H4 (cell line): ENCODE results near the gene MEGF9. TPM values are rescaled to one million over a fixed set of nuclear protein-coding genes. Genes with fewer than 3 reads are reported as not detected.
"Not testable (repeated sequence)": the region's sequence is repeated elsewhere in the genome, so short reads cannot be mapped to it uniquely, and the experiment has no call there.

Experiments used
- DNase-seq: peaks from one replicate; pipeline ENCODE4 v3.0.0-alpha.2; 2015; ENCODE audit warnings: low spot score
- total RNA-seq: library from RNA; depleted of rRNA; stranded (reverse); fragments of >200 nt; shearing (Covaris generic); gene quantifications from 2 replicates; pipeline ENCODE4 v1.2.3, GENCODE V29; 2014

MEGF9 gene
- total RNA-seq, 1 experiment from 2014 or later: 10.1 TPM

- DNase-seq: peak; percentile 5
Observed at GRCh38 chr9:120655005-120655622, 59.2 kb downstream of the MEGF9 start.

DNA sequence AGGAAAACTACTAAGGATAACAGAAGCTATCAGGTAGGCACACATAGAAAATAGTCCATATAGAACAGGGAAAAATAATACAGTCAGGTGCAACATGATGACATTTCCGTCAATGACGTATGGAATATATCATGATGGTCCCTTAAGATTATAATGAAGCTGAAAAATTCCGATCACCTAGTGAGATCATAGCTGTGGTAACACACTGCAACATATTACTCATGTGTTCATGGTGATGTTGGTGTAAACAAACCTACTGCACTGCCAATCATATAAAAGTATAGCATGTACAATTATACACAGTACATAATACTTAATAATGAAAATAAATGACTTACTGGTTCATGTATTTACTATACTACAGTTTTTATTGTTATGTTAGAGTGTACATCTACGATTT lies 60.0 kb downstream of the MEGF9 start:
- no peak for DNase-seq

DNA sequence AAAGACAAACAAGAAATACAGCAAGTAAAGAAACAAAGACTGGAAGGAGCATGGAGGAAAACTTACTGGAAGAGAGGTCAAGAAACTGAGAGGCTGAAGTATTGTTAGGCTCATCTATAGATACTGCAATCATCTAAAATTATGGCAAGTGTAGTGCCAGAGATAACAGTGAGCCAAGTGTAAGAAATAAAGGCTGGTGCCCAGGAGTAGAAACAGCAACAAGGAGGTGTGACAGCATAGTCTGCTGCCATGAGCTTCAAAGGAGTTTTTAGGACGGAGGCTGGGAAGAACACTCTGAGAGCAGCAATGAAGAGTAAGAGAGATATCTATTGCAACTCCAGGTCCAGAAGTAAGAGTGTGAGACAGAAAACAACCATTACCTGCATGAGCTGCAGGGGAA lies 60.5 kb downstream of the MEGF9 start:
- DNase-seq: no peak

DNA sequence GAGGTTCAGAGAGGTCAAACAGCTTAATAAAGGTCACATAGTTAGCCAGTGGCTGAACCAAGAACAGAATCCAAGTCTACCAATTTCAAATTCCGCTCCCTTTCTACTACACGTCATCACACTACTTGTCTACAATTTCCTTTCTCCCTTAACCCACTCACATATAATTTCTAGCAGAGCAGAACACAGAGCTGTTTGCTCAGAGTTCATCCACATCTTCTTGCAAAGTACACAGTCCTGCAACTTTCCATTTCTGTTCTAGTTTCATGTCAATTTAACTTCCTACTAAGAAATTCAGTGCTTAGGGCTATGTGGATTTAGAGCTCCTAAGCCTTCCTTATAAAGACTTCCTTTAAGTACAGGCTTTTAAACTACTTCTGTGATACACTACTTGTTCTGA lies 61.3 kb downstream of the MEGF9 start:
- no peak for DNase-seq

GRCh38 chr9:120650352-120650751 lies 63.9 kb downstream of the MEGF9 start:
- no peak for DNase-seq

- DNase-seq: no peak
Observed at GRCh38 chr9:120648581-120649197, 65.6 kb downstream of the MEGF9 start.

- DNase-seq: no peak
Observed at GRCh38 chr9:120646948-120647347, 67.3 kb downstream of the MEGF9 start.

GRCh38 chr9:120645760-120646159 lies 68.5 kb downstream of the MEGF9 start:
- DNase-seq: no peak

DNA sequence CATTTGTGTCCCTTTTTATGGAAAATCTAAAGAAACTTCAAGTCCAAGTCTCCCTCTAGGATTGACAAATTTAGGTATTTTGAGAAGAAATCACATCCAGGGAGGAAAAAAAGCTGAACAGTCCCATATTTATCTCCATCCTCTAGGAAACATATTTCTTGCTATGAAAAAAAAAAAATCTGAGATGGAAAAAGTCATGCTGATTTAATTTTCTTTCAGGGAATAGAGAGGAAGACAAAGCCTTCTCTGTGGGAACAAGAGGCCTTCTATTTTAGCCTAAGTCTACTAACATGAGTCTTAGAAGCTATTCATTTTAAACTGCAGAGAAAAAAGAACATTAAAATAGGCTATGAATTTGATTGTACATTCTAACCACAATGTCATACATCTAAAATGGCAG lies 71.2 kb downstream of the MEGF9 start:
- no peak for DNase-seq

- peak; percentile 23 for DNase-seq
Observed at GRCh38 chr9:120642129-120642770, 72.0 kb downstream of the MEGF9 start.

DNA sequence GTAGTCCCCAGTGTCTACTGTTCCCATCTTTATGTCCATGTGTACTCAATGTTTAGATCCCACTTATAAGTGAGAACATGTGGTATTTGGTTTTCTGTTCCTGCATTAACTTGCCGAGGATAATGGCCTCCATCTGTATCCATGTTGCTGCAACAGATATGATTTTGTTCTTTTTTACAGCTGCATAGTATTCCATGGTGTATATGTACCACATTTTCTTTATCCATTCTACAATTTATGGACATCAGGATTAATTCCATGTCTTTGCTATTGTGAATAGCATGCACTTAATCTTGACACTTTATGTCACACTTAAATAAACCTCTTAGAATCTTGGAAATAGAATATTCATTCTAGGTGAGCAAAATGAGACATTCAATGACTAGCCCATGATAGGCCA lies 73.4 kb downstream of the MEGF9 start:
- DNase-seq: not testable (repeated sequence)

GRCh38 chr9:120640380-120640779 lies 73.9 kb downstream of the MEGF9 start:
- no peak for DNase-seq

- no peak for DNase-seq
Observed at GRCh38 chr9:120637919-120638318, 76.4 kb downstream of the MEGF9 start.

- no peak for DNase-seq
Observed at GRCh38 chr9:120636194-120636957, 77.9 kb downstream of the MEGF9 start.

- no peak for DNase-seq
Observed at GRCh38 chr9:120635011-120635410, 79.3 kb downstream of the MEGF9 start.

- DNase-seq: no peak
Observed at GRCh38 chr9:120630333-120630732, 83.9 kb downstream of the MEGF9 start.

DNA sequence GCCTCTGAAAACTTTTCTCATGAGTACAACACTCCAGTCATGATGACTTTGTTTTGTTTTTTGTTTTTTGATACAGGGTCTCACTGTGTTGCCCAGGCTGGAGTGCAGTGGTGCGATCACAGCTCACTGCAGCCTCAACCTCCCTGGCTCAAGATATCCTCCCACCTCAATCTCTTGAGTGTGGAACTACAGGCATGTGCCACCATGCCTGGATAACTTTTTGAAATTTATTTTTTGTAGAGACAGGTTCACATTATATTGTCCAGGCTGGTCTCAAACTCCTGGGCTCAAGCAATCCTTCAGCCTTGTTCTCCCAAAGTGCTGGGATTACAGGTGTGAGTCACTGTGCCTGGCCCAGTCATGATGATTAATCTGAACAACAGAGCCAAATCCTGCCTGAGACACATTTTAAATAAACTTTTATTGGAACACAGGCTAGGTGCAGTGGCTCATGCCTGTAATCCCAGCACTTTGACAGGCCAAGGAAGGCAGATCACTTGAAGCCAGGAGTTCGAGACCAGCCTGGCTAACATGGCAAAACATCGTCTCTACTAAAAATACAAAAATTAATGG lies 85.3 kb downstream of the MEGF9 start:
- DNase-seq: peak; percentile 9

GRCh38 chr9:120628207-120628924 lies 85.9 kb downstream of the MEGF9 start:
- DNase-seq: no peak

- no peak for DNase-seq
Observed at GRCh38 chr9:120627073-120627472, 87.2 kb downstream of the MEGF9 start.

DNA sequence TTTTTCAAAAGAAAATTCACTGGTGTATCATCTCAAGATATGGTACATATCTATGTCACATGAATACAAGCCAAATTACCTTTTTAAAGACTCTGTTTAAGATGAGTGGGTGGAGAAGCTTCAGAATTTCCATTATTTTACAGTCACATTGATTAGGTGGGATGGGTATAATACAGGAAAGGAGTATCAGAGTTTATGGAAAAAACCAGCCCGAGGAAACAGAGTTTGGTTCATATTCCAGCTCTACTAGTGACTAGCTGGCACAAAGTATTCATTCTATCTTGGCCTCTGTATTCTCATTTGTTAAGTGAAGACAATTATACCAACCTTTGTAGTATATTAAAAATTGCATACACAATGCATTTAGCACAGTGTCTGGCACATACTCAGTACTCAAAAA lies 87.8 kb downstream of the MEGF9 start:
- no peak for DNase-seq

GRCh38 chr9:120625222-120625621 lies 89.0 kb downstream of the MEGF9 start:
- DNase-seq: peak; percentile 15

GRCh38 chr9:120622790-120623189 lies 91.5 kb downstream of the MEGF9 start:
- no peak for DNase-seq
